GM10248 (cell line): ENCODE measurements around the gene NTNG1.

ENCODE experiments used
- CTCF ChIA-PET: fragments of 300-600 bp; sonication (Branson Sonifier 250); formaldehyde crosslinking; extraction: SDS; loops from one replicate; lab custom pipeline; 2021; ENCODE audit warnings: antibody characterized with exemption; lab: Yijun Ruan, JAX
- POLR2A ChIA-PET: fragments of 350-650 bp; sonication (Branson Sonifier 250); formaldehyde crosslinking; extraction: SDS; loops from one replicate; lab custom pipeline; 2020; ENCODE audit warnings: antibody characterized with exemption; lab: Yijun Ruan, JAX
- DNase-seq: peaks from one replicate; pipeline ENCODE4 v3.0.0; 2012; ENCODE audit errors: extremely low spot score
- CTCF ChIP-seq: IDR thresholded peaks from 2 replicates; pipeline ENCODE4 v1.5.1; 2012; ENCODE audit warnings: mild to moderate bottlenecking, low read depth; ENCODE audit errors: extremely low read depth, missing control alignments, control extremely low read depth

NTNG1 gene

GRCh38 chr1:107499139-107499744, 358.4 kb downstream of the NTNG1 start:
- ChIA-PET POLR2A (no interaction called here), CTCF (interaction anchor here (1.0 to 1.6 kb wide), 6 partner anchors 9 to 84 kb away, joined by 3 to 4 read pairs (median 3); no protein-coding TSS in a partner anchor)
- no peak for TF ChIP-seq CTCF
- peak; percentile 36 for DNase-seq

GRCh38 chr1:107501081-107501605, 360.3 kb downstream of the NTNG1 start:
- TF ChIP-seq CTCF: no peak
- DNase-seq: no peak
- CTCF ChIA-PET: no interaction called here
- POLR2A ChIA-PET: no interaction called here

- DNase-seq: no peak
- ChIA-PET POLR2A (no interaction called here), CTCF (interaction anchor here (1.3 kb wide), 1 partner anchor 20 kb away, joined by 9 read pairs; no protein-coding TSS in a partner anchor)
- TF ChIP-seq CTCF: no peak
Observed at GRCh38 chr1:107510347-107510746, 369.5 kb downstream of the NTNG1 start.

- ChIA-PET CTCF (interaction anchor here (1.0 to 8.0 kb wide), 2 partner anchors 10 to 16 kb away, joined by 3 to 63 read pairs; no protein-coding TSS in a partner anchor), POLR2A (interaction anchor here (0.6 kb wide), 1 partner anchor 32 kb away, joined by 3 read pairs; no protein-coding TSS in a partner anchor)
- DNase-seq: no peak
- no peak for TF ChIP-seq CTCF
Observed at GRCh38 chr1:107512836-107513235, 372.0 kb downstream of the NTNG1 start.

- DNase-seq: no peak
- ChIA-PET CTCF (interaction anchor here (1.2 to 8.0 kb wide), 3 partner anchors 13 to 85 kb away, joined by 3 to 63 read pairs (median 4); no protein-coding TSS in a partner anchor), POLR2A (no interaction called here)
- no peak for TF ChIP-seq CTCF
Observed at GRCh38 chr1:107514841-107515240, 374.0 kb downstream of the NTNG1 start.

- POLR2A ChIA-PET: no interaction called here
- CTCF ChIA-PET: interaction anchor here (1.1 to 8.0 kb wide), 4 partner anchors 10 to 86 kb away, joined by 3 to 63 read pairs (median 4); no protein-coding TSS in a partner anchor
- no peak for DNase-seq
- TF ChIP-seq CTCF: no peak
Observed at GRCh38 chr1:107515702-107516101, 374.9 kb downstream of the NTNG1 start.
